Endodermal cell (in vitro differentiated cells): ENCODE results near the gene PCDHGA5. TPM values are rescaled to one million over a fixed set of nuclear protein-coding genes. Genes with fewer than 3 reads are reported as not detected.
"Not testable (repeated sequence)": the region's sequence is repeated elsewhere in the genome, so short reads cannot be mapped to it uniquely, and the experiment has no call there.

Source experiments
- DNase-seq: peaks from one replicate; pipeline ENCODE4 v3.0.0-alpha.2; 2017
- H3K27ac ChIP-seq: 2 replicates; pipeline ENCODE4 v1.5.1; 2013; ENCODE audit warnings: mild to moderate bottlenecking, low read depth, low read length, moderate library complexity
- H3K27me3 ChIP-seq: 2 replicates; pipeline ENCODE4 v1.6.1; 2013; ENCODE audit warnings: mild to moderate bottlenecking, low read length, moderate library complexity; ENCODE audit not compliant: insufficient read depth, control insufficient read depth, poor library complexity, severe bottlenecking
- H3K36me3 ChIP-seq: 2 replicates; pipeline ENCODE4 v1.7.0; 2013; ENCODE audit warnings: mild to moderate bottlenecking, low read length, moderate library complexity; ENCODE audit not compliant: control insufficient read depth, insufficient read depth
- H3K4me1 ChIP-seq: one replicate; pipeline ENCODE4 v1.7.0; 2013; ENCODE audit warnings: low read length; ENCODE audit not compliant: control insufficient read depth, insufficient read depth
- H3K4me3 ChIP-seq: 2 replicates; pipeline ENCODE4 v1.5.1; 2013; ENCODE audit warnings: mild to moderate bottlenecking, low read length, moderate library complexity
- H3K9ac ChIP-seq: 2 replicates; pipeline ENCODE4 v1.6.1; 2013; ENCODE audit warnings: mild to moderate bottlenecking, low read length, moderate library complexity; ENCODE audit not compliant: poor library complexity, severe bottlenecking; ENCODE audit errors: extremely low read depth
- H3K9me3 ChIP-seq: 2 replicates; pipeline ENCODE4 v1.6.1; 2013; ENCODE audit warnings: mild to moderate bottlenecking, low read length, moderate library complexity; ENCODE audit not compliant: control insufficient read depth
- H3K27ac Mint-ChIP-seq: 2 replicates; pipeline ENCODE4 v1.8.0; 2020; ENCODE audit warnings: mixed read lengths
- H3K27me3 Mint-ChIP-seq: 2 replicates; pipeline ENCODE4 v1.8.0; 2021; ENCODE audit warnings: mild to moderate bottlenecking, mixed read lengths; ENCODE audit not compliant: insufficient read depth
- H3K36me3 Mint-ChIP-seq: 2 replicates; pipeline ENCODE4 v1.8.0; 2020; ENCODE audit warnings: low read depth, mixed read lengths
- H3K4me1 Mint-ChIP-seq: 2 replicates; pipeline ENCODE4 v1.8.0; 2020; ENCODE audit warnings: mixed read lengths
- H3K4me3 Mint-ChIP-seq: 2 replicates; pipeline ENCODE4 v1.8.0; 2020; ENCODE audit warnings: mild to moderate bottlenecking, moderate library complexity, mixed read lengths
- H3K9me3 Mint-ChIP-seq: 2 replicates; pipeline ENCODE4 v1.8.0; 2020; ENCODE audit warnings: mild to moderate bottlenecking, mixed read lengths
- WGBS, 2 experiments: methylation state at CpG; one replicate each; pipeline versions ENCODE4 v1.1.5 to v1.1.7; 2013; ENCODE audit warnings: missing lambda C conversion rate in 2 of 2, mixed read lengths in 1 of 2; ENCODE audit not compliant: insufficient coverage in 1 of 2, insufficient read length in 1 of 2; 5-methylcytosine and 5-hydroxymethylcytosine counted together
- total RNA-seq, 2 donors: library from RNA; stranded (reverse); fragmentation: NEBNext Ultra II Directional in 1 of 2; extraction: Animal tissue kit (Norgen Biotek cat#: 25700) in 1 of 2; gene quantifications; 2 replicates in 1 of 2; 3 replicates in 1 of 2; pipeline ENCODE4 v1.2.1, GENCODE V29; 2021
- TF ChIP-seq, protein P1 (sequence below): fragments of 200-600 bp; sonication (generic); conservative IDR thresholded peaks from 2 replicates; pipeline ENCODE4 v1.5.0; 2021; ENCODE audit warnings: antibody characterized with exemption, mild to moderate bottlenecking

Gene PCDHGA5
- total RNA-seq, 2 donors from 2014 or later: 0.51 to 3.0 TPM

DNA sequence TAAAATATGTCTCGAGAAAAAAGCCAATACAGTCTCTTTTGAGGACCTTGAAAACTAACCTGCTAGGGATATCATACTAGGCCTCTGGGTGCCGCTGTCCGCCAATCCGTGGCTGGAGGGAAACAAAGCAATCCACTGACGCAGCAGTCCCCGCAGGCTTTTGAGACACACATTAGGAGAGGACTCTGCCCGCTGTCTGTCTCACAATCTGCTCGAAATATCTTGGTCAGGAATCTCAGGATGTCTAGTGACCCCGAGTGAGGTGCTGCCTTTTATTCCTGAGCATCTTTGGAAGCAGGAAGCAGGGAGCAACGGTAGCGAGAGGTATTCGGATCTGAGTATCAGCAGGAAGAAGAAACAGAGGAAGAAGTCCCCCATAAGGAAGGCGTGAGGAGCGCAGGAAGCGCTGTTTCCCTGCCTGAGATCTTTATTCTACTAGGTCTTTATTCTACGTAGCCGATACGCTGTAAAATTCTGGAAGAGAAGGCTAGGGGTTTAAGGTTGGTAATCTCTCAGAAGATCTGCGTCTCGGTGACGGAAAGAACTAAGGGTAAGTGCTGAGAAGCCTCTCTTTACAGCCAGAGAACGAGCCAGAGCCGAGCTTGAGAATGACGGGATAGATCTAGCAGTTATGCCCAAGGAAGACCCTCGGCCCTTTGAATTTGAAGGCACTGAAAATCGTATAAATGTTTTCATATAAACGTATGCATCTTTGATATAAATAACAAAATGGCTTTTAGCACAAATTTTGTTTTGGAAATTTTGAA lies 37.7 kb upstream of the PCDHGA5 start:
- WGBS, 2 experiments: 75 to 84% methylated on average over 27 of the region's 27 CpGs
- H3K27me3 ChIP-seq: no peaks in the 10 kb centered on the region
- H3K9me3 ChIP-seq: peaks cover 15% of the 10 kb centered on the region
- H3K27ac ChIP-seq: no peak overlapping the region
- Mint-ChIP-seq H3K4me3 (peak overlapping the region; percentile 71), H3K27ac (peak overlapping the region; percentile 98), H3K9me3 (peaks cover 23% of the 10 kb centered on the region), H3K27me3 (peaks cover 13% of the 10 kb centered on the region), H3K4me1 (no peaks in the 10 kb centered on the region), H3K36me3 (peaks cover 9% of the 10 kb centered on the region)
- peak; percentile 91 for DNase-seq
- no peaks in the 10 kb centered on the region for H3K4me1 ChIP-seq
- H3K4me3 ChIP-seq: peak overlapping the region; percentile 61
- TF ChIP-seq, protein P1, sequence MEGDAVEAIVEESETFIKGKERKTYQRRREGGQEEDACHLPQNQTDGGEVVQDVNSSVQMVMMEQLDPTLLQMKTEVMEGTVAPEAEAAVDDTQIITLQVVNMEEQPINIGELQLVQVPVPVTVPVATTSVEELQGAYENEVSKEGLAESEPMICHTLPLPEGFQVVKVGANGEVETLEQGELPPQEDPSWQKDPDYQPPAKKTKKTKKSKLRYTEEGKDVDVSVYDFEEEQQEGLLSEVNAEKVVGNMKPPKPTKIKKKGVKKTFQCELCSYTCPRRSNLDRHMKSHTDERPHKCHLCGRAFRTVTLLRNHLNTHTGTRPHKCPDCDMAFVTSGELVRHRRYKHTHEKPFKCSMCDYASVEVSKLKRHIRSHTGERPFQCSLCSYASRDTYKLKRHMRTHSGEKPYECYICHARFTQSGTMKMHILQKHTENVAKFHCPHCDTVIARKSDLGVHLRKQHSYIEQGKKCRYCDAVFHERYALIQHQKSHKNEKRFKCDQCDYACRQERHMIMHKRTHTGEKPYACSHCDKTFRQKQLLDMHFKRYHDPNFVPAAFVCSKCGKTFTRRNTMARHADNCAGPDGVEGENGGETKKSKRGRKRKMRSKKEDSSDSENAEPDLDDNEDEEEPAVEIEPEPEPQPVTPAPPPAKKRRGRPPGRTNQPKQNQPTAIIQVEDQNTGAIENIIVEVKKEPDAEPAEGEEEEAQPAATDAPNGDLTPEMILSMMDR: peak; percentile 89
- H3K36me3 ChIP-seq: no peaks in the 10 kb centered on the region
- peak overlapping the region; percentile 28 for H3K9ac ChIP-seq

DNA sequence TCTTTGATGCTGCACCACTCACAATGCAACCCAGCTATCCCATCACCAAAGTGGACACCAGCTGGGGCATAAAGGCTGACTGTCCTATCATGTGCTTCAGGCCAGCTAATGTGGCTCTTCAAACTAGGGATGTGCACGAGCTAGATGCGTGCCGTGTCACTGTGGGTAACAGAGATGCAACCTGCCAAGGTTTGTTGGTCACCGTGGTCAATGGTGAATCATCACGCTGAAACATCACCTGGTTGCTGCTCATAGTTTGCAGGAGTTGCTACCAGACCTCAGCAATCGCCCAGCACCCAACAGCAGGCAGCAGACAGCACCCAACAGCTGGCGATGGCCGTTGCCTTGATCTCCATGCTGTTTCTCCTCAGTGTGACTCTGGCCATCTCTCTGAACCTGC lies 35.7 kb upstream of the PCDHGA5 start:
- Mint-ChIP-seq H3K4me3 (no peak overlapping the region), H3K4me1 (no peaks in the 10 kb centered on the region), H3K9me3 (peaks cover 37% of the 10 kb centered on the region), H3K27me3 (peaks cover 13% of the 10 kb centered on the region), H3K36me3 (peaks cover 14% of the 10 kb centered on the region), H3K27ac (no peak overlapping the region)
- DNase-seq: no peak
- Histone ChIP-seq H3K9ac (no peak overlapping the region), H3K9me3 (peaks cover 7% of the 10 kb centered on the region), H3K27me3 (no peaks in the 10 kb centered on the region), H3K27ac (no peak overlapping the region), H3K36me3 (no peaks in the 10 kb centered on the region), H3K4me1 (no peaks in the 10 kb centered on the region), H3K4me3 (no peak overlapping the region)
- TF ChIP-seq, protein P1: no peak
- 85 to 90% methylated on average over 6 to 8 of the region's 8 CpGs for WGBS, 2 experiments

DNA sequence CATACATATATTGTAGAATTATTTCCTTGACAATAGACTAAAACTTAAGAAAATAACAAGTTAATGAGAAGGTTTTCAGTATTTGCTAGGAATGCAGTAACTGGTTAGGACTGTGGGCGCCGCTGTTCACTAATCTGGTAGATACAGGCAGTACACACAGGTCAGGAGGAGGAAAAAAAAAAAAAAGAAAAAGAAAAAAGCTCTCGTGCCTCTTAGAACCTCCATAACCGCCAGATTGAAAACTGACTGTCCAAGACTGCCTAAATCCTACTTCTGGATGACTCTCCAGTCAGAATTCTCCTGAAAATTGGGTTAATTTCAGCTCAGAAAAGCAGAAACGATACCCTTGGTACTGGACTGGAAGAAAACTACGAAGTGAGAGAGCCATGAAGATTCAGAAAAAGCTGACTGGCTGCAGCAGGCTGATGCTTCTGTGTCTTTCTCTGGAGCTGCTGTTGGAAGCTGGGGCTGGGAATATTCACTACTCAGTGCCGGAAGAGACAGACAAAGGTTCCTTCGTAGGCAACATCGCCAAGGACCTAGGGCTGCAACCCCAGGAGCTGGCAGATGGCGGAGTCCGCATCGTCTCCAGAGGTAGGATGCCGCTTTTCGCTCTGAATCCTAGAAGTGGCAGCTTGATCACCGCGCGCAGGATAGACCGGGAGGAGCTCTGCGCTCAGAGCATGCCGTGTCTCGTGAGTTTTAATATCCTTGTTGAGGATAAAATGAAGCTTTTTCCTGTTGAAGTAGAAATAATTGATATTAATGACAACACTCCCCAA lies 33.5 kb upstream of the PCDHGA5 start, which contains the start of gene PCDHGA1:
PCDHGA1 (plus strand) TSS at position 216 of the 782 bp plus-strand sequence.
- H3K27ac ChIP-seq: no peak within 1 kb of the TSS
- H3K27me3 ChIP-seq: no peaks in the 10 kb centered on the region
- H3K4me3 Mint-ChIP-seq: peak within 1 kb of the TSS; percentile 45
- no peaks in the 10 kb centered on the region for H3K9me3 ChIP-seq
- WGBS, 2 experiments: 87 to 90% methylated on average over 19 to 21 of the region's 21 CpGs
- peaks cover 13% of the 10 kb centered on the region for H3K27me3 Mint-ChIP-seq
- peaks cover 42% of the 10 kb centered on the region for H3K9me3 Mint-ChIP-seq
- H3K9ac ChIP-seq: no peak within 1 kb of the TSS
- no peaks in the 10 kb centered on the region for H3K4me1 Mint-ChIP-seq
- peak; percentile 69 for DNase-seq
- no peaks in the 10 kb centered on the region for H3K36me3 ChIP-seq
- TF ChIP-seq, protein P1: peak; percentile 75
- no peak within 1 kb of the TSS for H3K4me3 ChIP-seq
- H3K36me3 Mint-ChIP-seq: peaks cover 14% of the 10 kb centered on the region
- no peaks in the 10 kb centered on the region for H3K4me1 ChIP-seq
- H3K27ac Mint-ChIP-seq: no peak within 1 kb of the TSS

DNA sequence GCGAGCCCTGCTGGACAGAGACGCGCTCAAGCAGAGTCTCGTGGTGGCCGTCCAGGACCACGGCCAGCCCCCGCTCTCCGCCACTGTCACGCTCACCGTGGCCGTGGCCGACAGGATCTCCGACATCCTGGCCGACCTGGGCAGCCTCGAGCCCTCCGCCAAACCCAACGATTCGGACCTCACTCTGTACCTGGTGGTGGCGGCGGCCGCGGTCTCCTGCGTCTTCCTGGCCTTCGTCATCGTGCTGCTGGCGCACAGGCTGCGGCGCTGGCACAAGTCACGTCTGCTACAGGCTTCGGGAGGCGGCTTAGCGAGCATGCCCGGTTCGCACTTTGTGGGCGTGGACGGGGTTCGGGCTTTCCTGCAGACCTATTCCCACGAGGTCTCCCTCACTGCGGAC lies 31.4 kb upstream of the PCDHGA5 start:
- not testable (repeated sequence) for H3K36me3 ChIP-seq, H3K9ac ChIP-seq, H3K9me3 ChIP-seq, H3K4me3 ChIP-seq, H3K4me1 ChIP-seq, H3K4me1 Mint-ChIP-seq, H3K27me3 ChIP-seq, DNase-seq, H3K27ac ChIP-seq, H3K4me3 Mint-ChIP-seq, H3K27ac Mint-ChIP-seq
- Mint-ChIP-seq H3K27me3 (peaks cover 13% of the 10 kb centered on the region), H3K36me3 (peaks cover 13% of the 10 kb centered on the region), H3K9me3 (peaks cover 31% of the 10 kb centered on the region)
- WGBS, 2 experiments: 91 to 97% methylated on average over 18 to 39 of the region's 39 CpGs
